Brain microvascular endothelial cell (primary cell): Measurements from ENCODE around the gene TFDP2.
"Not testable (repeated sequence)": the region's sequence is repeated elsewhere in the genome, so short reads cannot be mapped to it uniquely, and the experiment has no call there.

Experiments used
- DNase-seq: peaks from one replicate; pipeline ENCODE4 v3.0.0-alpha.2; 2020
- H3K27ac ChIP-seq: fragments of 250-450 bp; sonication (Bioruptor Pico); 2 replicates; pipeline ENCODE4 v1.5.1; 2020; ENCODE audit warnings: mild to moderate bottlenecking, moderate library complexity
- H3K27me3 ChIP-seq: fragments of 250-450 bp; sonication (Bioruptor Pico); replicated peaks from 2 replicates; pipeline ENCODE4 v1.5.1; 2020; ENCODE audit warnings: mild to moderate bottlenecking
- H3K36me3 ChIP-seq: fragments of 250-450 bp; sonication (Bioruptor Pico); replicated peaks from 2 replicates; pipeline ENCODE4 v1.5.1; 2020; ENCODE audit warnings: mild to moderate bottlenecking
- H3K4me3 ChIP-seq: 2 replicates; pipeline ENCODE4 v1.5.1; 2011; ENCODE audit warnings: low read depth, mild to moderate bottlenecking, control low read depth, low read length, moderate library complexity
- CTCF ChIP-seq: IDR thresholded peaks from 2 replicates; pipeline ENCODE4 v1.5.1; 2011; ENCODE audit warnings: low read depth, mild to moderate bottlenecking, moderate library complexity, low read length, control low read depth, inconsistent platforms; ENCODE audit errors: missing control alignments
- in situ Hi-C: cut with HindIII; loops from 2 replicates; pipeline ENCODE4 v1.10.0; 2017; ENCODE audit warnings: low sequenced_read_pairs, low pct_ligation_motif_present

The TFDP2 gene

DNA sequence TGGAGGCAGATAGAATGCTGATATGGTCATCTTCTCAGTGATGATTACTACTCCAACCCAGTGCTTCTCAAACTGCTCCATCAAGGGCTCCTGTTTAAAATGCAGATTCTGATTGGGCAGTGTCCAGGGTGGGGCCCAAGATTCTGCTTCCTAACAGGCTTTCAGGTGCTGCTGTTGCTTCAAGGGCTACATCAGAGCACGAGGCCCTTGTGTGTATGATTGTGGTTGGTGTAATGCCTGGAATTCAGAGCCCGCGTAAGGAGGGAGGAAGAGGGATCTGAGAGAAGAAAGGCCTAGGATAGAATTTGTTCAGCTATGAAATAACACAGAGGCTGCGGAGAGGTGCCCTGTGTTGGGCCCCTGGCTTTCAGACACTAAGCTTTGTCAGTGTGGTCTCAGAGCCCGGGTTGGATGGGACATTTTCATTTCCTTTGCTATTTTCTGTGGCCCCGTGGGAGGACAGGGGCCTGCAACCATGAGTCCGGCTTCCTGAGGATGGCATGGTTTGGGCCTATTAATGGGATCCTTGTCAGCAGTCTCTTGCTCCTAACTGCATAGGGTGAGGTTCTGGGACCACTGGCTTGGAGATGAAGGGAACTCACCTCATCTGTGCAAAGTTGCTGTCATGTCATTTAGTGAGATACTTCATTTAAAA lies 219.9 kb downstream of the TFDP2 start:
- no peak for DNase-seq
- no peak overlapping the region for H3K4me3 ChIP-seq
- no peak overlapping the region for H3K27ac ChIP-seq
- no peaks in the 10 kb centered on the region for H3K27me3 ChIP-seq
- TF ChIP-seq CTCF = no peak
- in situ Hi-C loops = no loop called here
- H3K36me3 ChIP-seq = peaks cover 14% of the 10 kb centered on the region

DNA sequence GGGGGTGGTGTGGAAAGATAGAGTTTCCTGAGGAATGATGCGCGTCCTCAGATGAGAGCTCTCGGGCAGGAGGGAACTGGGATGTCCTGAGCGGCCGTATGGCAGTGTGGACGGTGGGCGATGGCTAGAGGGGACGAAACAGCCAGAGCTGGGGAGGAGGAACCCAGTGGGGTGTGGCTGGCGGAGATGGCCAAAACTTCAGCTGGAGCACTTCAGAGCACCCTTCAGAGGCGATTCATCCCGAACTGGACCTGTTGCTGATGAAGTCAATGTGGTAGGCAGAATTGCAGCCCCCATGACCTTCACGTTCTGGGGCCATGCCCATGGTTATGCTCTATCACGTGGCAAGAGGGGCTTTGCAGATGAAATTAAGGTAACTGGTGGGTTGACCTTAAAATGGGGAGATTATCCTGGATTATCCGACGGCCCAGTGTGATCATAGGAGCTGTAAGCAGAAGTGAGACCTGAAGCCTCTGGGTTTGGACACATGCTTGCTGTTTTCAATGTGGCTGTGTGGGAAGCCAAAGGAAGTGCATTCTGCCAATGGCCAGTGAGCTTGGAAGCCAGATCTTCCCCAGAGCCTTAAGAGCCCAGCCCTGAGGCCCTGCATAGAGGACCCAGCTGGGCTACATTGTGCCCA lies 220.6 kb downstream of the TFDP2 start:
- in situ Hi-C loops = no loop called here
- Histone ChIP-seq H3K27me3 (no peaks in the 10 kb centered on the region), H3K4me3 (no peak overlapping the region), H3K27ac (no peak overlapping the region), H3K36me3 (peaks cover 21% of the 10 kb centered on the region)
- TF ChIP-seq CTCF = no peak
- DNase-seq = no peak

GRCh38 chr3:141926929-141927328 lies 222.4 kb downstream of the TFDP2 start:
- in situ Hi-C loops = no loop called here
- no peak for TF ChIP-seq CTCF
- Histone ChIP-seq H3K27me3 (no peaks in the 10 kb centered on the region), H3K27ac (no peak overlapping the region), H3K36me3 (peaks cover 35% of the 10 kb centered on the region), H3K4me3 (no peak overlapping the region)
- no peak for DNase-seq

DNA sequence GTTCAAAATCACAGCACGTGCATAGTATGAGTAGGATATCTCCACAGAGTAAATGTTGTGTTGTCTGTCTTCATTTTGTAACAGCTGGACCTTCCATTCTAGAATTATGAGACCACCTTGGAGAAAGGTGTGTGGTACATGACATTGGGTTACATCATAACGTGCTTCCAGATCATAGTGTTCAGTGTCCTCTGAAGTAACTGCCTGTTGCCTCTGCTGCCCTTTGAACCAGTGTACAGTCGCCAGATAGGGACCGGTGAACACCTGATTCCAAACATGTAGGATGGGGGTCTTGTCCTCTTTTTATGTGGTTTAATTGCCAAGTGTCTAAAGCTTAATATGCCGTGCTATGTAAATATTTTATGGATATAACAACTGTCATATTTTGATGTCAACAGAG lies 223.7 kb downstream of the TFDP2 start:
- DNase-seq, H3K27me3 ChIP-seq, H3K27ac ChIP-seq, in situ Hi-C loops, H3K4me3 ChIP-seq: not testable (repeated sequence)
- peaks cover 37% of the 10 kb centered on the region for H3K36me3 ChIP-seq

- H3K27me3 ChIP-seq = no peaks in the 10 kb centered on the region
- no peak for DNase-seq
- no peak for TF ChIP-seq CTCF
- H3K36me3 ChIP-seq = peaks cover 40% of the 10 kb centered on the region
- no peak overlapping the region for H3K4me3 ChIP-seq
- in situ Hi-C loops = no loop called here
- no peak overlapping the region for H3K27ac ChIP-seq
These were observed 228.0 kb downstream of the TFDP2 start for GRCh38 chr3:141921316-141921715.

- no peak for DNase-seq
- Histone ChIP-seq H3K36me3 (peaks cover 37% of the 10 kb centered on the region), H3K27ac (no peak overlapping the region), H3K27me3 (no peaks in the 10 kb centered on the region), H3K4me3 (no peak overlapping the region)
- in situ Hi-C loops = no loop called here
- no peak for TF ChIP-seq CTCF
These were observed 228.6 kb downstream of the TFDP2 start for GRCh38 chr3:141920701-141921100.
